Measurements from ENCODE around the gene RPS16. TPM values are rescaled to one million over a fixed set of nuclear protein-coding genes. Genes with fewer than 3 reads are reported as not detected.

The RPS16 gene
- total and polyA plus RNA-seq, 2 donors from 2014 or later: 1,461 to 1,965 TPM

- no peak overlapping the region for H3K9ac ChIP-seq (ENCODE audit: low read length in 3 of 3)
- H3K4me3 ChIP-seq (ENCODE audit: low read length in 3 of 3): peak overlapping the region in 1 of 3 donors; percentile 16
- H3K27ac ChIP-seq (ENCODE audit: low read depth in 2 of 2, low read length in 2 of 2): no peak overlapping the region
- DNase-seq (no peak), FAIRE-seq (no peak)
- H3K36me3 ChIP-seq (ENCODE audit: control insufficient read depth in 2 of 3, insufficient read depth in 3 of 3, low read length in 3 of 3): peaks cover 0 to 4% (median under 1%) of the 10 kb centered on the region in 3 donors
- H3K27me3 ChIP-seq (ENCODE audit: control insufficient read depth, insufficient read depth, low read length): no peaks in the 10 kb centered on the region
- TF ChIP-seq CTCF (IDR thresholded peaks at IDR 0.05; ENCODE audit: borderline replicate concordance, extremely low read depth, insufficient read depth): no peak
- intact Hi-C loops (cut with DNase I): no loop called here
- H3K9me3 ChIP-seq (ENCODE audit: control insufficient read depth in 2 of 3, insufficient read depth in 1 of 3, low read length in 3 of 3): no peaks in the 10 kb centered on the region
- H3K4me1 ChIP-seq (ENCODE audit: control insufficient read depth in 2 of 3, insufficient read depth in 2 of 3, low read depth in 1 of 3, low read length in 3 of 3): peaks cover 0 to 5% (median 3%) of the 10 kb centered on the region in 3 donors
Observed at GRCh38 chr19:39427707-39428106, 8.0 kb downstream of the RPS16 start.

- no peak for FAIRE-seq
- intact Hi-C loops (cut with DNase I): no loop called here
- TF ChIP-seq CTCF (IDR thresholded peaks at IDR 0.05; ENCODE audit: borderline replicate concordance, extremely low read depth, insufficient read depth): no peak
- Histone ChIP-seq H3K27me3 (ENCODE audit: control insufficient read depth, insufficient read depth, low read length) (no peaks in the 10 kb centered on the region), H3K9me3 (ENCODE audit: control insufficient read depth in 2 of 3, insufficient read depth in 1 of 3, low read length in 3 of 3) (no peaks in the 10 kb centered on the region), H3K36me3 (ENCODE audit: control insufficient read depth in 2 of 3, insufficient read depth in 3 of 3, low read length in 3 of 3) (no peaks in the 10 kb centered on the region), H3K4me3 (ENCODE audit: low read length in 3 of 3) (no peak overlapping the region), H3K9ac (ENCODE audit: low read length in 3 of 3) (no peak overlapping the region), H3K27ac (ENCODE audit: low read depth in 2 of 2, low read length in 2 of 2) (no peak overlapping the region), H3K4me1 (ENCODE audit: control insufficient read depth in 2 of 3, insufficient read depth in 2 of 3, low read depth in 1 of 3, low read length in 3 of 3) (peaks cover 0 to 5% (median 3%) of the 10 kb centered on the region in 3 donors)
- DNase-seq: no peak
Observed at GRCh38 chr19:39426170-39426569, 9.6 kb downstream of the RPS16 start.

- no peak for DNase-seq
- Histone ChIP-seq H3K27ac (ENCODE audit: low read depth in 2 of 2, low read length in 2 of 2) (no peak overlapping the region), H3K36me3 (ENCODE audit: control insufficient read depth in 2 of 3, insufficient read depth in 3 of 3, low read length in 3 of 3) (no peaks in the 10 kb centered on the region), H3K9ac (ENCODE audit: low read length in 3 of 3) (no peak overlapping the region), H3K9me3 (ENCODE audit: control insufficient read depth in 2 of 3, insufficient read depth in 1 of 3, low read length in 3 of 3) (no peaks in the 10 kb centered on the region), H3K4me1 (ENCODE audit: control insufficient read depth in 2 of 3, insufficient read depth in 2 of 3, low read depth in 1 of 3, low read length in 3 of 3) (peaks cover 0 to 5% (median 3%) of the 10 kb centered on the region in 3 donors), H3K27me3 (ENCODE audit: control insufficient read depth, insufficient read depth, low read length) (no peaks in the 10 kb centered on the region), H3K4me3 (ENCODE audit: low read length in 3 of 3) (no peak overlapping the region)
- FAIRE-seq: no peak
- TF ChIP-seq CTCF (IDR thresholded peaks at IDR 0.05; ENCODE audit: borderline replicate concordance, extremely low read depth, insufficient read depth): no peak
- intact Hi-C loops (cut with DNase I): no loop called here
Observed at GRCh38 chr19:39425744-39426143, 10.0 kb downstream of the RPS16 start.

- FAIRE-seq (no peak), DNase-seq (no peak)
- no peak for TF ChIP-seq CTCF (IDR thresholded peaks at IDR 0.05; ENCODE audit: borderline replicate concordance, extremely low read depth, insufficient read depth)
- intact Hi-C loops (cut with DNase I): no loop called here
- H3K36me3 ChIP-seq (ENCODE audit: control insufficient read depth in 2 of 3, insufficient read depth in 3 of 3, low read length in 3 of 3): peaks cover 0 to 3% (median 0%) of the 10 kb centered on the region in 3 donors
- no peaks in the 10 kb centered on the region for H3K9me3 ChIP-seq (ENCODE audit: control insufficient read depth in 2 of 3, insufficient read depth in 1 of 3, low read length in 3 of 3)
- peaks cover 0 to 5% (median 3%) of the 10 kb centered on the region in 3 donors for H3K4me1 ChIP-seq (ENCODE audit: control insufficient read depth in 2 of 3, insufficient read depth in 2 of 3, low read depth in 1 of 3, low read length in 3 of 3)
- H3K27ac ChIP-seq (ENCODE audit: low read depth in 2 of 2, low read length in 2 of 2): no peak overlapping the region
- no peak overlapping the region for H3K4me3 ChIP-seq (ENCODE audit: low read length in 3 of 3)
- no peaks in the 10 kb centered on the region for H3K27me3 ChIP-seq (ENCODE audit: control insufficient read depth, insufficient read depth, low read length)
- H3K9ac ChIP-seq (ENCODE audit: low read length in 3 of 3): no peak overlapping the region
Observed at GRCh38 chr19:39424934-39425333, 10.8 kb downstream of the RPS16 start.
